Stimulated activated effector memory CD8-positive, alpha-beta T cell treated with anti-CD3 and anti-CD28 coated beads, Interleukin-12 subunit alpha, Interleukin-12 subunit beta, amount 100 ng/mL, for 72 hours (primary cell): Measurements from ENCODE around the gene ELK4.

Experiments
- ATAC-seq: fragments of 150-1000 bp; cut with Tn5 transposase; 2 replicates; pipeline ENCODE4 v1.10.0; 2021
- DNase-seq, 2 donors: peaks; one replicate each; pipeline ENCODE4 v3.0.0; 2021 to 2022; ENCODE audit warnings: low spot score in 2 of 2
- H3K27ac Mint-ChIP-seq: one replicate; pipeline ENCODE4 v1.8.0; 2022; ENCODE audit warnings: mild to moderate bottlenecking, mixed read lengths
- H3K36me3 Mint-ChIP-seq: one replicate; pipeline ENCODE4 v1.8.0; 2022; ENCODE audit warnings: mild to moderate bottlenecking, mixed read lengths
- H3K4me1 Mint-ChIP-seq: one replicate; pipeline ENCODE4 v1.8.0; 2022; ENCODE audit warnings: mixed read lengths
- H3K4me3 Mint-ChIP-seq: one replicate; pipeline ENCODE4 v1.8.0; 2022; ENCODE audit warnings: mild to moderate bottlenecking, mixed read lengths
- H3K9me3 Mint-ChIP-seq: one replicate; pipeline ENCODE4 v1.8.0; 2022; ENCODE audit warnings: mixed read lengths

Gene ELK4, protein sequence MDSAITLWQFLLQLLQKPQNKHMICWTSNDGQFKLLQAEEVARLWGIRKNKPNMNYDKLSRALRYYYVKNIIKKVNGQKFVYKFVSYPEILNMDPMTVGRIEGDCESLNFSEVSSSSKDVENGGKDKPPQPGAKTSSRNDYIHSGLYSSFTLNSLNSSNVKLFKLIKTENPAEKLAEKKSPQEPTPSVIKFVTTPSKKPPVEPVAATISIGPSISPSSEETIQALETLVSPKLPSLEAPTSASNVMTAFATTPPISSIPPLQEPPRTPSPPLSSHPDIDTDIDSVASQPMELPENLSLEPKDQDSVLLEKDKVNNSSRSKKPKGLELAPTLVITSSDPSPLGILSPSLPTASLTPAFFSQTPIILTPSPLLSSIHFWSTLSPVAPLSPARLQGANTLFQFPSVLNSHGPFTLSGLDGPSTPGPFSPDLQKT

DNA sequence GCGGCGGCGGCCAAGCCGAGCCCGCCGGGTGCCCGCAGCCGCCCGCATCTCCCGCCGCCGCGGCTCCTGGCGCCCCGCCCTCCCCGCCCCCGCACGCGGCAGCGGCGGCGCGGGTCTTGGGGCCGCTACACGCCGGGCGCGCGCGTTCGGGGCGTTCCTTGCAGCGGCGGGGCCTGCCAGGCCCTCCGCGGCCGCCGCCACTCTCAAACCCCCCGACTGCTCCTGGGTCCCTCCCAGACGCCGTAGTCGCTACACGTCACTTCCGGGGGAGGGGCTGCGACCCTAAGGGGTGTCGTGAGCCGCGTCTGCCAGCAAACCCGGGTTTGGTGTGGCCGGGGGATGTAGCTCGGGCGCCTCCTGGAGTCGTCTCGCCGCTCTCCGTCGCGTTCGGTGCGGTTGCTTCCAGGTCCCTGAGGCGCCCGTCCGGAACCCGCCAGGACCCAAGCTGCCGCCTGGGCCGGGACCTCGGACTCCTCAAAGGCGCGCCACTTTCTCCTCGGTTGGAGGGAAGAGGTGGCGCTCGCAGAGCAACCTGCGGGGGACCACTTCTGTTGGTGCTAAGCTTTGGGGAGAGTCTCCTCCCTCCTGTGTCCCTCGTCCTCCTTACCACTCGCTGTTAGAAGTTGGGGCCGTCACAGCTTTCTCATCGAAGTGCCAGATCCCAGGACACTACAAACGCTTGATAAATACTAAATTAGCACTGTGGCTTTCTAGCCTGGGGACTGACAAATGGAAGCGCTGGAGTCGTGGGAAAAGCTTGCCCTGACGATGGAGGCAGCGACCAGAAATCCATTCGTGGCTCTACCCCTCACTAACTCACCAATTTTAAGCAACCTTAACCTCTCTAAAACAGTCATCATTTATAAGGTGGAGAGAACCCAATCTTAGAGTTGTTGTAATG lies at the start of gene ELK4:
TSS of gene ELK4 (minus strand) at position 244 of the 901 bp plus-strand sequence. CDS start 8,129 bp downstream, outside the sequence.
- H3K9me3 Mint-ChIP-seq, result no peaks in the 10 kb centered on the region
- peaks cover 28% of the 10 kb centered on the region for H3K4me1 Mint-ChIP-seq
- DNase-seq, result peak; percentile 97 to 99
- H3K36me3 Mint-ChIP-seq, result peaks cover 47% of the 10 kb centered on the region
- peak; percentile 92 for ATAC-seq
- peak within 1 kb of the TSS; percentile 84 for H3K4me3 Mint-ChIP-seq
- H3K27ac Mint-ChIP-seq, result peak within 1 kb of the TSS; percentile 94

DNA sequence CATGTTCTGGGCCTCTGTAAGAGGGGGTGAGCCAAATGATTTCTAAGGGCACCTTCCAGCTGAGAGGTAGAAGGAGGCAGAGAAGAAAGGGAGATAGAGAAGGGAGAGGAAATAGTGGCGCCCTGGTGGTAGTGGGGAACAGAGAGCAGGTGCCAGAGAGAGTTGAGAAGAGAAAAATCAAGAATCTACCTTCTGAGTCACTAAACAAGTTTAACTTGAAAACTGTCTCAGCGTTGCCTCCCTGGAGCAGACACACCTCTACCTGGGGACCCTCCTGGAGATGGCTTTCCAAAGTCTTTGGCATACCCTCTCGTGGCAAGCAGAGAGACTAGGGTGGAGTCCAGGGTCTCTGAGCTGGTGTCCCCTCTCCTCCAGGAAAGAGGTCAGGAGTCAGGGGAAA lies 49.6 kb upstream of the ELK4 start:
- Mint-ChIP-seq H3K27ac (no peak overlapping the region), H3K36me3 (peaks cover 5% of the 10 kb centered on the region), H3K9me3 (no peaks in the 10 kb centered on the region), H3K4me3 (peak overlapping the region; percentile 67), H3K4me1 (peaks cover 16% of the 10 kb centered on the region)
- ATAC-seq, result no peak
- no peak for DNase-seq

DNA sequence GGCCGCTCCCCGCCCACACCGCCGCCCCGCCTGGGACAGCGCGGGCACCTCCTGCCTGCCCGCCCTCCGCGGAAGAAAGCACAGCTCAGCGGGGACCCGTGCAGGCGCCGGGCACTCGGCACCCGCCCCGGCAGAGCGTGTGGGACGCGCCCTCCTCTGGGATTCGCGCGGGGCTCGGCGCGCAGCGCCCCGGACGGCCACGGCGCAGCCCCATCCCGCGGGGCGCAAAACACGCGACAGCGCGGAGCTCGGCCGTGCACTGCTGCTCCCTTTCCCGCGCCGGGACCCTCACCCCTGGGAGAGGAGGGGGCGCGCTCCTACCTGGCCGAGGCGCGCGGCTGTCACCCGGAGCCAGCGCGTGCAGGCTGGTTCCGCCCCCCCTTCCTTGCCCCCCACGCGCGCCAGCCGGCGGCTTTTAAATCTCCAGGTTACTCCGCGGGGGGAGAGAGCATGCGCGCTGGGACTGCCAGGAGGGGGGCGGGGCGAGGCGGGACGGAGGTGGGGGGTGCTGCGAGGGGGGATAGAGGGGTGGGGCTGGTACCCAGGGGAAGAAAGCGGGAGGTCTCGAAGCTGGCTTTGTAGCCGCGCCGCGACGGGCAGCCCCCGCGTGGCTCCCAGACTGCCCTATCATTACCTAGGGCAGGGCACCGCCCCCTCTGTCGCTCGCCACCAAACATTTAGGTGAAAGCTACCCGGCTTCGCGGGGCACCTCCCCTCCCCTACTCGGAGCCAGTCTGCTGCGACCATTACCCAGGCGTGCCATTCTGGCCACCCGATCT lies 48.5 kb upstream of the ELK4 start, which contains the start of gene SLC45A3:
TSS of gene SLC45A3 (minus strand) at position 437 of the 779 bp plus-strand sequence. CDS start 15,853 bp downstream, outside the sequence.
- no peaks in the 10 kb centered on the region for H3K9me3 Mint-ChIP-seq
- H3K4me1 Mint-ChIP-seq, result peaks cover 16% of the 10 kb centered on the region
- ATAC-seq, result peak; percentile 83
- peak within 1 kb of the TSS; percentile 67 for H3K4me3 Mint-ChIP-seq
- H3K27ac Mint-ChIP-seq, result no peak within 1 kb of the TSS
- H3K36me3 Mint-ChIP-seq, result peaks cover 5% of the 10 kb centered on the region
- DNase-seq, result peak; percentile 10 to 63

DNA sequence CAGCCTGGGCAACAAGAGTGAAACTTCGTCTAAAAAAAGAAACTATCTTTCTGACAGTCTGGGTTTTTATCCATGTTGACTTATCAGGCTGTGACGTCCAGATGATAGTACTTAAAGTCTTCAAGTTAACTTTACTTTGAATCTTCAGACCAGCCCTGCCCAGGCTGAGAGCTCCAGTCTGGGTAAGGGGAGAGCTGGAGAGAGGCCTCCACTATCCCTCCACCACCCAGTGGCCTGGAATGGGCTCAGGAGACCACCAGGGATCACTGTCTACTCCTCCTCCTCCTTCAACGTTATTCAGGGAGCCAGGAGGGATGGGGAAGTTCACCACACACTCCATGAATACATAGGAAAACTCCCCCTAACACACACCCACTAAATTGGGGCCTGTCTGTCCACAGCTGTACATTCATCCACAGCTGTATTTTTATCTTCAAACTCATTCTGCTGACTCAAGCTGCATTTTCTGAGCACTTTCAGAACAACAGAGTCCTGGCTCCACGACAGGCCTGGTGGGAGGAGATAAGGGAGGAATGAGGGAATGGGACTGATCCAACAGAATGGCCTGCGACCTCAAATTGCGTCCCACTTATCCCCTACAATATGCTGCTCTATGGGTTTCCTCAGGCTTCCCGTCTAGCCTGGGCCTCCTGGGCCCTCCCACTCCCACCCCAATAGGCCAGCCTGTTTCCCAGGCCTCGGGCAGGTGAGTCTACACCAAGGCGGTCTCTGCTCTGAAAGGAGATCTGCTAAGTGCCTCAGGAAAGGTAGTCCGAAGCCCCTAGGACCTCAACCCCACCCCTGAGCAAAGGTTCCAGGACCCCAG lies 46.7 kb upstream of the ELK4 start:
- no peaks in the 10 kb centered on the region for H3K9me3 Mint-ChIP-seq
- peaks cover 16% of the 10 kb centered on the region for H3K4me1 Mint-ChIP-seq
- peaks cover 5% of the 10 kb centered on the region for H3K36me3 Mint-ChIP-seq
- ATAC-seq (no peak), DNase-seq (no peak)
- H3K4me3 Mint-ChIP-seq, result peak overlapping the region; percentile 67
- H3K27ac Mint-ChIP-seq, result no peak overlapping the region

DNA sequence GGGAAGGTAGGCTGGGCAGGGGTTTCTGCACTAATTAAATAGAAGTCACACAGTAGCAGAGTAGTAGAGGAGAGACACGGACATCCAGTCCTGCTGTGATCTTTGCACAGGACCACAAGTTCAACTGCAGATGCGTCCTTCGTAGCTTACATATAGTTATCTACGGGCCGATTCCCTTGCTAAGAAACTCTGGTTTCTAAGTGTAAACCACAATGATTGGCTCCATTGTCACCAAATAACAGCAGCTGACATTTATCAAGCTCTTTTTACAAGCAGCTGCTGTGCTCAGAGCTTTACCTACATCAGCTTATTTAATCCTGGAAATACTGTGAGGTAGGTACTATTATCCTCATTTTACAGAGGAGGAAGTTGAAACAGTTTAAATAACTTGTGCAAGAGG lies 45.4 kb upstream of the ELK4 start:
- no peak overlapping the region for H3K4me3 Mint-ChIP-seq
- no peak for ATAC-seq
- no peaks in the 10 kb centered on the region for H3K9me3 Mint-ChIP-seq

DNA sequence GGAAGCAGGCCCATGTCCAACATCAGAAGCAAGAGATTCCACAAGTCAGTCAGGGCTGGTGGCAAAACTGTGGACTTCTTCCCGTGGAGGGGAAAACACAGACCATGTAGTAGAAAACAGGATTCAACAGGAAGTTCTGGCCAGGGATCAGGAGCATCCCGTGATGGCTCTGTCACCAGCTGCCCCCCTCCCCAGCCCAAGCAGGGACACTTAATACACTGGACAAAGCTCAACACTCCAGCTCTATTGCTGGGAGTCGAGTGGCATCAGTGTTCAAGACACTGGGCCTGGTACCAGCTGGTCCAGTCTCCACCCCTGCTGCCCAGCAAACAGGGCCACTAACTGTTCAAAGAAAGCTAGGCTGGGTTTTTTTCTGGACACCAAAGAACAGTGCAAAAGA lies 44.8 kb upstream of the ELK4 start:
- Mint-ChIP-seq H3K27ac (peak overlapping the region; percentile 37), H3K36me3 (peaks cover 5% of the 10 kb centered on the region), H3K4me1 (peaks cover 16% of the 10 kb centered on the region), H3K4me3 (no peak overlapping the region), H3K9me3 (no peaks in the 10 kb centered on the region)
- DNase-seq (no peak), ATAC-seq (no peak)

More for the DNA sequence above, 45.4 kb upstream of the ELK4 start:
- H3K36me3 Mint-ChIP-seq, result peaks cover 5% of the 10 kb centered on the region
- H3K27ac Mint-ChIP-seq, result peak overlapping the region; percentile 37
- H3K4me1 Mint-ChIP-seq, result peaks cover 16% of the 10 kb centered on the region
- DNase-seq, result no peak

DNA sequence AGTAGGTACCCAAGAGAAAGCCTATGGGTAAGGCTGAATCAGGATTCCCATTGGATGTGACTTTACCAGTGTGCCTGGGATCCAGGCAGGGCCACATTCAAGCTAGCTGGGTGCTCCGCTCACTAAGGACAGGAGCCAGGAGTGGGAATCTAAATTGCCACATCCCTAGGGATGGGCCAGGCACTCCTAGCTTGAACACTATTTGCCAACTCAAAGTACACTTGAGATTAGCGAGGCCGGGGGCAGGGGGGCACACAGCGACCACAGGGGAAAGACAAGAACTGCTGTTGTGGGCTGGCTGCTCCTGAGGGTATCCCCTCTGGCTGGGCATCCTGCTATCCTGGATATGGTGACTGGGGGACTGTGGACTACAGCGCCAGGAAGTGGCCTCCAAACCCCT lies 44.2 kb upstream of the ELK4 start:
- peaks cover 5% of the 10 kb centered on the region for H3K36me3 Mint-ChIP-seq

DNA sequence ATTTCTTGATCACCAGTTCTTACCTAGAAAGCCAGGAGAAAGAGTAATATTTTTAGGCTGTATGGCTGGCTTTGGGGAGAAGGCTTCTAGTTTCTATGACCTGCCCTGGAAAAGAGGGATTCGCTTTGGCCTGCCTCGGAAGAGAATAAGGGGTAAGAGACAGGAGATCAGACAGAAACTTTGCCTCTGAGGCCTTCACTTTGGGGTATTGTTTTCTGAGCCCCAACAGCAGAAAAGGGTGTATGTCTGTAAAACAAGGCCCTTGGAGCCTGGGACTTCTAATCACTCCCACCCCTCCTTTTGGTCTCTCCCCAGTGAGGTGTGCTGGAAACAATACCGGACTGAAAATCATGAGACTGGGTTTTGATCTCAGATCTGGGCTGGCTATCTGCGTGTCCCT lies 43.4 kb upstream of the ELK4 start:
- ATAC-seq (no peak), DNase-seq (no peak)
- Mint-ChIP-seq H3K9me3 (no peaks in the 10 kb centered on the region), H3K4me3 (no peak overlapping the region), H3K27ac (no peak overlapping the region), H3K4me1 (peaks cover 9% of the 10 kb centered on the region), H3K36me3 (peaks cover 5% of the 10 kb centered on the region)

More for the DNA sequence above, 44.2 kb upstream of the ELK4 start:
- H3K4me3 Mint-ChIP-seq, result no peak overlapping the region
- no peaks in the 10 kb centered on the region for H3K9me3 Mint-ChIP-seq
- no peak overlapping the region for H3K27ac Mint-ChIP-seq
- peaks cover 14% of the 10 kb centered on the region for H3K4me1 Mint-ChIP-seq
- ATAC-seq (no peak), DNase-seq (no peak)

DNA sequence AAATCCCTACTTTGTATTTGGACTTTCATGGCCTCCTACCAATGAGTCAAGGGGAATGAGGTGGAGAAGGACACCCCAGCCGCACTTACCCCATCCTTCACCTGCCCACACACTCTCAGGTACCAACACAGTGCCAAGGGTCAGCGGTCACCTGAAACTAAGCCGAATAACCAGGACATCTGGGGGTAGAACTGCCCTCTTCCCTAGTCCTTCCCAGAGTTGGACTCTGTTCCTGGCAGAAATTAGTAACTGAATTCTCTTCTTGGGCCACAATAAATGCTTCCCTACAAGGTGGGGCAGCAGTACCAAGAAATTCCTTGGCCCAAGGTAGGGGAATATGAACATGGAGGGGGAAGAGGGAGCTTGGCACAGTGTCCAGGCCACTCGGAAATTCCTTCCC lies 41.2 kb upstream of the ELK4 start:
- no peak overlapping the region for H3K27ac Mint-ChIP-seq
- no peaks in the 10 kb centered on the region for H3K9me3 Mint-ChIP-seq
- H3K36me3 Mint-ChIP-seq, result no peaks in the 10 kb centered on the region

DNA sequence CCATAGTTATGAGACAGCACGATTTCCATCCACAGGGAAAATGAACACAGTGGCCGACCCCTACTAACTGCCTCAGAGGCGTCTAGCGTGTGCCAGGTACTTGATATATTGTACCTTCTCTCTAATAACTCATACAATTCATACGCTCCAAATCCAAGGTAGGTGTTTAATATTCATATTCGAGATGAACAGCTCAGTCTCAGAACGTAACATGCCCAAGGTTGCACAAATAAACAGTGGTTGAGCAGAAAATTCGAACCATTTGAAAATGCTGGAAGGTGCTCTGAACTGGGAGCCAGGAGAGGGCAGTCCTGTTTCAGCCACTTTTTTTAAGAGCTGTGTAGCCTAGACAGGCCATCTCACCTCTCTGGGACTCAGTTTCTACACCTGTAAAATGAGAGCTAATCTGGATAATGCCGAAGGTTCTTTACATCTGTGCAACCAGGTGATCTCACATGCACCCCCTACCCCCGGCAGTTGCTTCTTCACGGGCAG lies 40.6 kb upstream of the ELK4 start:
- Mint-ChIP-seq H3K27ac (no peak overlapping the region), H3K36me3 (no peaks in the 10 kb centered on the region), H3K9me3 (no peaks in the 10 kb centered on the region), H3K4me1 (peaks cover 9% of the 10 kb centered on the region), H3K4me3 (no peak overlapping the region)
- DNase-seq, result no peak
- no peak for ATAC-seq

More for the DNA sequence above, 41.2 kb upstream of the ELK4 start:
- no peak for ATAC-seq
- DNase-seq, result no peak
- H3K4me3 Mint-ChIP-seq, result no peak overlapping the region
- H3K4me1 Mint-ChIP-seq, result peaks cover 9% of the 10 kb centered on the region

DNA sequence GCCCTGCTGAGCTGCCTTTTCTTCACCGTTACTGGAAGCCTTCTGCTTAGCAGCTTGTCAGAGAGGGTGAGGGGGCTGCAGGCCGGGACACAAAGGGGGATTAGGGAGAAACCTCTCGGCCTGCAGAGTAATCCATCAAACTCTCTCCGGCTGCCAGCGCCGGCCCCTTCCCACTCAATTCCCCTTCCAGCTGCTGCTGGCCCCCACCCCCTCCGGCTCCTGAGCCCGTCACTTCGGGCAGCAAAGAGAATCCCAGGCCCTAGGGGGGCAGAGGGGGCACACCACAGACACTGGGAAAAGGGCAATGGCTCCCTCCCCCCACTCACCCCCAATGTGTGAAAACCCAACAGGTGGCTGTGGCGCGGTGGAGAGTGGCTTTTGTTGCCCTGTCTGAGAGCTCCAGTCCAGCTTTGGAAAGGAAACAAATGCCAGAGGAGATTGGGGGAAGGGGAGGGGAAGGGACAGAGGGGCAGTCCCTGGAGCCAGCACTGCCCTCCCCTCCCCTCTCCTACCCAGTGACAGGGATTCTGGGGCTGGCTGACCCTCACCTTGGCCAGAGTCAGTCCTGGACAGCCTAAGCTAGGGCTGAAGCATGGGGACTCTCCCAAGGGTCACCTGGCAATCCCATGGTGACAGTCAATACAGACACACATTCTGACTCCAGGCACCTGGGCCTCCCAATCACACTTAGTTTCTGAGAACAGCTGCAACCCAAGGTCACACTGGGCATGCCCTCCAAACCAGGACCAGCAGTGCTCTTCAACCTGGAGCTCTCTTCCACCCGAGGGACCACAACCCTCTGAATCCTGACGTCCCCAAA lies 39.0 kb upstream of the ELK4 start:
- no peak for ATAC-seq
- H3K27ac Mint-ChIP-seq, result no peak overlapping the region

DNA sequence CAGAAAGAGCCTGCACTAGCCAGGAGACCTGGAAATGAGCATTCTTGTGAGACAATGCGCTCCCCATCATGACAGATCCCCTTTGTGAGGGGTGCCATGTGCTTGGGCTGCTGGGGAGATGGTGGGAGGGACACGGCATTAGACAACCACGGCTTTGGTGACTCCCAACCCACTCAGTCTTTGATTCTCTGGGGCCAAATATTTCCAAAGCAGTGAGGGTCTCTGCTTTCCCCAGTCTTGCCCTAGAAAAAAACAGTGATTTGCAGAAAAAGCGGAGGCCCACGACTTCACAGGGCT lies 38.3 kb upstream of the ELK4 start:
- no peaks in the 10 kb centered on the region for H3K9me3 Mint-ChIP-seq
- H3K27ac Mint-ChIP-seq, result no peak overlapping the region
- ATAC-seq, result no peak
- no peak overlapping the region for H3K4me3 Mint-ChIP-seq
- H3K4me1 Mint-ChIP-seq, result peaks cover 9% of the 10 kb centered on the region
- no peaks in the 10 kb centered on the region for H3K36me3 Mint-ChIP-seq
- no peak for DNase-seq

More for the DNA sequence above, 39.0 kb upstream of the ELK4 start:
- Mint-ChIP-seq H3K4me3 (no peak overlapping the region), H3K36me3 (no peaks in the 10 kb centered on the region), H3K4me1 (peaks cover 9% of the 10 kb centered on the region), H3K9me3 (no peaks in the 10 kb centered on the region)
- DNase-seq, result no peak

DNA sequence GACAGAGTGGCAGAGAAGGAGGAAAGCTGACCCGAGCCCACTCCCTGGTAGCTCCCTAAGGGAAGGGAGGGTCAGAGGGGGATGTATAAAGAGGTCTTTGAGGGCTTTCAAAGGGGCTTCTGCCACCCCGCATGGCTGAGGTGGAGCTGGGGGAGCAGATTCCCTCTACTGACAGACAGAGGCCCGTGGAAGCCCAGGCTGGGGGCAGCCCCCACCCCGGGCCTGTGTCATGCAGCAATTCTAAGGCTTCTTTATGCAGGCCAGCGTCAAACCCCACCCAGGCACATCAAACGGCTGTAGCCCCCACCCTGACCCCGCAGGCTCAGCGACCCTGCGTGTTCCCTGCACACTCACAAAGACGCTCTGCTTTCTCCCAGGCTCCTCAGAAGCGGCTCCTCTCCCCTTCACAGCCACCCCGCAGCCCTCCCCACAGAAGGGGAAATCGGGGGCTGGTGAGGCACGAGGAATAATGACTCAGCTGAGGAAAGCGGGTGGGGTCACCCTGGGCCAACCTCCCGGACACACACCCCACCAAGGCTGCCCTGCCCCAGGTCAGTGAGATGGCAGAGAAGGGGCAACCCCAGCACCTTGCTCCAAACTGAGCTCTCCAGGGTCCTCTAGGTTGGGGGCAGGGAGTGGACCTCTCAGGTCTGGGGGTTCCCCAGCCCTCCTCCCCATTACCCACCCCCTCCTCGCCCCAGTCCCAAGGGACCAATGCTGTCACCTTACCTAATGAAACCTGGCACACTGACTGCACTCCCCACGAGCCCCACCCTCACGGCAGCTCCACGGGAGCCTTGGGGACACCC lies 37.7 kb upstream of the ELK4 start:
- DNase-seq (no peak), ATAC-seq (peak; percentile 52)
- H3K36me3 Mint-ChIP-seq, result no peaks in the 10 kb centered on the region
- H3K4me1 Mint-ChIP-seq, result peaks cover 10% of the 10 kb centered on the region
- no peaks in the 10 kb centered on the region for H3K9me3 Mint-ChIP-seq
- no peak overlapping the region for H3K27ac Mint-ChIP-seq
- no peak overlapping the region for H3K4me3 Mint-ChIP-seq
